ENCODE measurements around the gene APOD. TPM values are rescaled to one million over a fixed set of nuclear protein-coding genes. Genes with fewer than 3 reads are reported as not detected.

The APOD gene
- total RNA-seq, 1 donor from 2014 or later = 2.9 TPM

DNA sequence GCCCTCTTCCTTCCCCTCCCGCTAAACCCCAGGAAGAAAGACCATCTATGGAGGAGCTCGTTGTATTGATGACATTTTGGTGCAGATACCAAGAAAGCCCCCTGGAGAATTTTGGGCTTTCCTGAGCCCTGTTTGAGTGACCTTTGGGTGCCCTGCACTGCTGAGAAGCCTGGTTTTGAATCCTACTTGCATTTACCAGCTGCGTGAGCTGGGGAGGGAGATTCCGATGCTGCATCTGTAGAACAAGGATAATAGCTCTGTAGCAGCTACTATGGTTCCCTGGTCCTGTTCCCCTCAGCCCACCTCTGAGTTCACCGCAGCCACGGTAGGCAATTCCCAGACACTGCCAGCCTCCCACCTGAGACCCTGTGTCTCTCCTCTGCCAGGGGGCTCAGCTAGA, 5.2 kb downstream of the APOD start:
- TF ChIP-seq, protein P1, sequence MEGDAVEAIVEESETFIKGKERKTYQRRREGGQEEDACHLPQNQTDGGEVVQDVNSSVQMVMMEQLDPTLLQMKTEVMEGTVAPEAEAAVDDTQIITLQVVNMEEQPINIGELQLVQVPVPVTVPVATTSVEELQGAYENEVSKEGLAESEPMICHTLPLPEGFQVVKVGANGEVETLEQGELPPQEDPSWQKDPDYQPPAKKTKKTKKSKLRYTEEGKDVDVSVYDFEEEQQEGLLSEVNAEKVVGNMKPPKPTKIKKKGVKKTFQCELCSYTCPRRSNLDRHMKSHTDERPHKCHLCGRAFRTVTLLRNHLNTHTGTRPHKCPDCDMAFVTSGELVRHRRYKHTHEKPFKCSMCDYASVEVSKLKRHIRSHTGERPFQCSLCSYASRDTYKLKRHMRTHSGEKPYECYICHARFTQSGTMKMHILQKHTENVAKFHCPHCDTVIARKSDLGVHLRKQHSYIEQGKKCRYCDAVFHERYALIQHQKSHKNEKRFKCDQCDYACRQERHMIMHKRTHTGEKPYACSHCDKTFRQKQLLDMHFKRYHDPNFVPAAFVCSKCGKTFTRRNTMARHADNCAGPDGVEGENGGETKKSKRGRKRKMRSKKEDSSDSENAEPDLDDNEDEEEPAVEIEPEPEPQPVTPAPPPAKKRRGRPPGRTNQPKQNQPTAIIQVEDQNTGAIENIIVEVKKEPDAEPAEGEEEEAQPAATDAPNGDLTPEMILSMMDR (IDR thresholded peaks at IDR 0.05) = no peak
- H3K27me3 Mint-ChIP-seq (ENCODE audit: low read depth) = peaks cover 7% of the 10 kb centered on the region
- no peak overlapping the region for H3K27ac Mint-ChIP-seq (ENCODE audit: unreplicated experiment)
- no peaks in the 10 kb centered on the region for H3K9me3 Mint-ChIP-seq (ENCODE audit: low read depth)
- peaks cover 23% of the 10 kb centered on the region for H3K4me1 Mint-ChIP-seq (ENCODE audit: low read depth)
- no peak for DNase-seq (ENCODE audit: low spot score)
- no peak overlapping the region for H3K4me3 Mint-ChIP-seq (ENCODE audit: unreplicated experiment)
- peaks cover 2% of the 10 kb centered on the region for H3K36me3 Mint-ChIP-seq (ENCODE audit: low read depth)

DNA sequence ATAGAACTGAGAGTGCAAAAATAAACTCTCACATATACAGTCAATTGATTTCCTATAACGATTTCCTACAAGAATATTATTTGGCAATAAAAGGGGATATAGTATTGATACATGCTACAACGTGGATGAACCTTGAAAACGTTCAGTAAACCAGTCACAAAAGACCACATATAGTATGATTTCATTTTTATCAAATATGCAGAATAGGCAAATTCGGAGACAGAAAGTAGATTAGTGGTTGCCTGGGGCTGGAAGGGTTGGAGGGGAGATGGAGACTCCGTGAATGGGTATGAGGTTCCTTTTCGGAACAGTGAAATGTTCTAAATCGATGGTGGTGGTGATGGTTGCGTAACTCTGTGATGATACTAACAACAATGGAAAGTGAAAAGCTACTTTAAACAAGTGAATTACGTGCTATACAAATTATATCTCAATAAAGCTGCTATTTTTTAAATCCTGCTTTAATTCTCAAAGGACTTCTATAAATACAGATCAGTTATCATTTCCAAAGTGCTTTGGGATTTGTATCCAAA, 6.0 kb downstream of the APOD start:
- H3K4me3 Mint-ChIP-seq (ENCODE audit: unreplicated experiment) = no peak overlapping the region

DNA sequence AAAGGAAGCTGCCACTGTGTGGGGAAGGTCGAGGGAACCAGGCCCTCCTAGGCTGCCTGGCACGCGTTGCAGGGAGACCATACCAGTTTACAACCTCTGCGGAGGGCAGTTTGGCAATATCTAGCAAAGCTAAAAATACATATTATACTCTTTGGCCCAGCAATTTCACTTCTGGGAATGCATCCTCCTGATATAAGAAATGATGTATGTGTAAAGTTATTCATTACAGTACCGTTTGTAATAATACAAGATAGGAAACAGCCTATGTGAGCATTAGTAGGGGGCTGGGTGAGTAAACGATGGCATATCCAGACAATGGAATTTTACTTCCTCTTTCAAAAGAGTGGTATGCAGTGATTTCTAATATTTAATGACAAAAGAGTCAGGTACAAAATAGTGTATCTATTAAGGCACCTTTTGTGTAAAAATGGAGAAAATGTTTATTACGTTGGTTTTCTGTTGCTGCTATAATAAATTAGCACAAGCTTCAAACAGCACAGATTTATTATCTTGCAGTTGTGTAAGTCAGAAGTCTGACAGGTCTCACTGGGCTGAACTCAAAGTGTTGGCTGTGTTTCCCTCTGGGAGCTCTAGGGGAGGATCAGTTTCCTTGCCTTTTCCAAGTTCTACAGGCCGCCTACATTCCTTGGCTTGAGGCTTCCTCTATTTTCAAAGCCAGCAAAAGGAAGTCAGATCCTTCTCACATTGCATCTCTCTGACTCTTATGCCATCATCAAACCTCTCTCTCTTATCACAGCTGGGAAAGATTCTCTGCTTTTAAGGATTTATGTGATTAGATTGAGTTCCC, 9.0 kb downstream of the APOD start:
- Mint-ChIP-seq H3K27me3 (ENCODE audit: low read depth) (peaks cover 7% of the 10 kb centered on the region), H3K4me1 (ENCODE audit: low read depth) (no peaks in the 10 kb centered on the region), H3K4me3 (ENCODE audit: unreplicated experiment) (no peak overlapping the region), H3K27ac (ENCODE audit: unreplicated experiment) (no peak overlapping the region), H3K36me3 (ENCODE audit: low read depth) (peaks cover 2% of the 10 kb centered on the region), H3K9me3 (ENCODE audit: low read depth) (no peaks in the 10 kb centered on the region)
- TF ChIP-seq, protein P1 (IDR thresholded peaks at IDR 0.05) = no peak
- no peak for DNase-seq (ENCODE audit: low spot score)

More for the DNA sequence above, 6.0 kb downstream of the APOD start:
- no peak overlapping the region for H3K27ac Mint-ChIP-seq (ENCODE audit: unreplicated experiment)
- H3K27me3 Mint-ChIP-seq (ENCODE audit: low read depth) = peaks cover 7% of the 10 kb centered on the region
- peaks cover 17% of the 10 kb centered on the region for H3K4me1 Mint-ChIP-seq (ENCODE audit: low read depth)
- TF ChIP-seq, protein P1 (IDR thresholded peaks at IDR 0.05) = no peak
- DNase-seq (ENCODE audit: low spot score) = no peak
- no peaks in the 10 kb centered on the region for H3K9me3 Mint-ChIP-seq (ENCODE audit: low read depth)
- H3K36me3 Mint-ChIP-seq (ENCODE audit: low read depth) = peaks cover 2% of the 10 kb centered on the region

DNA sequence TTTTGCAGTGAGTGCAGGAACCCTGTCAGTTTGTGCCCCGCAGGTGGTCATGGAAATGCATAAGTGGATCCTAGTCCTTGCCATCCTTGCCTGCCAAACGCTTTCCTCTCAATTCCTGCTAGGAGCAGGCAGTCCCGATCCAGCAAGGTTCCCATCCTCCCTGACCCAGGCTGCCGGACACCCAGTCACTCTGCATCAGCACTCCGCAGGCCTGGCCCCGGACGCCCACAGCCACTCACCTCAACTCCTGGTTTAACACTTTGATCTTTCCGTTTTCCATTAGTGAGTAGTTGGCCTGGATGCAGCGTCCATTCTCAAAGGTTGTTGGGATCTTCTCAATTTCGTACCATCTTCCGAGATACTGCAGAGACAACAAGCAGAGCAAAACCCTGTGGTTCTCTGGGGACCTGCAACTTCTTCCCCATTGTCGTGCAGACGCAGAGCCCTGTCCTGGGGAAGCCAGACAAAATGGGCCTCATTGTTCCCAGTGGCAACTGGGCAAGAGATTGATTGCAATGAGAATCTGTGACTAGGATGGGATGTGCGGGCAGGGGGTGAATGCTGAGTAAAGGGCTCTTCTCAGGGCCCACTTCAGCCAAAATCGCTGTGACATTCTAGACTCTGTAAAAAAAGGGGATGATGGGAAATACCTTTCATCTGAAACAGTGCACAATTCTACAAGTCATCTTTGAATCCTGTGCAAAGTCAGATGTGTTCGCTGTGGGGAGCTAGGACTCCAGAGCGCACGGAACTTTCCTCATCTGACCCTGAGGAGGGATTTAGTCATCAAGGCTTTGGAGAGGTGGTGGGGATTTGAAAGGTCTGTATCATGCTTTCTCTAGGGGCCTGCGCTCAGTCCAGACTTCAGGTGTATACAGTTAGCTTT, 9.9 kb downstream of the APOD start:
- DNase-seq (ENCODE audit: low spot score) = no peak
- TF ChIP-seq, protein P1 (IDR thresholded peaks at IDR 0.05) = no peak
- no peak overlapping the region for H3K4me3 Mint-ChIP-seq (ENCODE audit: unreplicated experiment)
- H3K27ac Mint-ChIP-seq (ENCODE audit: unreplicated experiment) = no peak overlapping the region
- H3K9me3 Mint-ChIP-seq (ENCODE audit: low read depth) = no peaks in the 10 kb centered on the region
- H3K36me3 Mint-ChIP-seq (ENCODE audit: low read depth) = peaks cover 2% of the 10 kb centered on the region
- peaks cover 7% of the 10 kb centered on the region for H3K27me3 Mint-ChIP-seq (ENCODE audit: low read depth)
- no peaks in the 10 kb centered on the region for H3K4me1 Mint-ChIP-seq (ENCODE audit: low read depth)

DNA sequence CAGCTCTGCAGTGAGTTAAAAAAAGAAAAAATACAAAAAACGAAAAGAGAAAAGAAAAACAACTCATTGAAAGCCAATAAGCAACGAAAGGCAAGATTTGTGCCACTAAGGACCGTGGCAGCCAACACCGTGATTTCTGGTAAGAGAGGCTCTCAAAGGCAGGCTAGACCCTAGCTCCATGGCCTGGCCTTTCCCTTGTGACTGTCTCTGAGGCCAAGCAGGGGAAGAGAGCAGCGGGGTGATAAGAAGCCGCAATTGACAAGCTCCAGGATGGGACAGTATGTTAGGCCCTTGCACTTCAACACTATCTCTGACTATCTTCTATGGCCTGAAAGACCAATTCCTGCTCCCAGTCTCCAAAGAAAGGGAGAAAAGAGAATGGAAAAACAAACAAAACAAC, 12.4 kb downstream of the APOD start:
- H3K9me3 Mint-ChIP-seq (ENCODE audit: low read depth) = no peaks in the 10 kb centered on the region
- no peak for DNase-seq (ENCODE audit: low spot score)
- H3K27me3 Mint-ChIP-seq (ENCODE audit: low read depth) = peaks cover 3% of the 10 kb centered on the region
- peaks cover 3% of the 10 kb centered on the region for H3K4me1 Mint-ChIP-seq (ENCODE audit: low read depth)
- H3K4me3 Mint-ChIP-seq (ENCODE audit: unreplicated experiment) = no peak overlapping the region
- no peaks in the 10 kb centered on the region for H3K36me3 Mint-ChIP-seq (ENCODE audit: low read depth)
- TF ChIP-seq, protein P1 (IDR thresholded peaks at IDR 0.05) = no peak
- H3K27ac Mint-ChIP-seq (ENCODE audit: unreplicated experiment) = no peak overlapping the region
